ENCODE results near the gene SAV1.
"Not testable (repeated sequence)": the region's sequence is repeated elsewhere in the genome, so short reads cannot be mapped to it uniquely, and the experiment has no call there.

The SAV1 gene

DNA sequence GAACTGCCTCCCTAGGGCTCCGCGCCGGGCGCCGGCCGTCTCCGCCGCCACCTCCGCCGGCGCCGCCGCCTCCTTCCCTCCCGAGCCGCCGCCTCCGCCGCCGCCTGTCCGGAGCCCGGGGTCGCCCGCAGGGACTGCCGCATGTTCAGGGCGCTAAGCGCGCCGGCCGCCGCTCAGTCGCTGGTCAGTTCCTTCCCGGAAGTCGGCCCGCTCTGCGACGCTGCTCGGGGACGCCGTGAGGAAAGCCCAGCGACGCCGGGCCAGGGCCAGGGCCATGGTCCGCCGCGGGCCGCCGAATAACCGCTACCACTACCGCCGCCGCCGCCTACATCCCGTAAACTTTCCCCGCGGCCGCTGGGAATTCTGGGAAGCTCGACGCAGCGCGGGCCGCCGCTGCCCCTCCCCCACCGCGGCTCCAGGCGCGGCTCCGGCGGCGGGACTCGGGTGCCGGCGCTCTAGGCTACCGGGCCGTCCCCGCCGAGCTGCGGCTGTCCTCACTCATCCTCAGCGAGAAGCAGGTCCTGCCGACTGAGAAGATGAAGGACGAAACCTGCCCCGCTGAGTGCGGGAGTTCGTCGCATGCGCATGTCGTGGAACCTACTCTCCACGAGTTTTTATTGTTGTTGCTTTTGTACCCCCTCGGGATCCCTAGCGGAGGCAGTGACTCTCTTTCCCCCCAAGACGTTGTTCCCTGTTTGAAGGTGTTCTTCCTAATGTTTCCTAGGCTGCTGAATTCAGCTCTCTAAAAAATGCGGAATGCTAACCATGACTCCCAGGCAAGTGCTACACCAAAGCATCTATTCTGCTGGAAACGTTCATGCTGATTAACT lies at the start of gene SAV1:
SAV1 (minus strand) TSS at position 311 of the 830 bp plus-strand sequence. CDS start 339 bp downstream, outside the sequence.
- DNase-seq: peak; percentile 43

DNA sequence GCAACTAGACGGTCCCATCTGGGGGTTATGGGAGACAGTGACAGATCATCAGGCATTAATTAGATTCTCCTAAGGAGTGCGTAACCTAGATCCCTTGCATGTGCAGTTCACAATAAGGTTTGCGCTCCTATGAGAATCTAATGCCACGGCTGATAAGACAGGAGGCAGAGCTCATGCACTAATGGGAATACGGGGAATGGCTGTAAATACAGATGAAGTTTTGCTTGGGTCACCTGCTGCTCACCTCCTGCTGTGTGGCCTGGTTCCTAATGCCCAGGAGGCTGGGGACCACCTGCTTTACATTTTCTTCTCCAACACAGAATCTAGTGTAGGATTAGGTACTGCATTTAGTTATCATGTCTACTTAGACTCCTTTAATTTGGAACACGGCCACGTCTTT lies 49.7 kb upstream of the SAV1 start:
- DNase-seq: no peak

- DNase-seq: no peak
Observed at GRCh38 chr14:50714450-50715073, 46.5 kb upstream of the SAV1 start.

- no peak for DNase-seq
Observed at GRCh38 chr14:50711043-50711442, 42.9 kb upstream of the SAV1 start.

DNA sequence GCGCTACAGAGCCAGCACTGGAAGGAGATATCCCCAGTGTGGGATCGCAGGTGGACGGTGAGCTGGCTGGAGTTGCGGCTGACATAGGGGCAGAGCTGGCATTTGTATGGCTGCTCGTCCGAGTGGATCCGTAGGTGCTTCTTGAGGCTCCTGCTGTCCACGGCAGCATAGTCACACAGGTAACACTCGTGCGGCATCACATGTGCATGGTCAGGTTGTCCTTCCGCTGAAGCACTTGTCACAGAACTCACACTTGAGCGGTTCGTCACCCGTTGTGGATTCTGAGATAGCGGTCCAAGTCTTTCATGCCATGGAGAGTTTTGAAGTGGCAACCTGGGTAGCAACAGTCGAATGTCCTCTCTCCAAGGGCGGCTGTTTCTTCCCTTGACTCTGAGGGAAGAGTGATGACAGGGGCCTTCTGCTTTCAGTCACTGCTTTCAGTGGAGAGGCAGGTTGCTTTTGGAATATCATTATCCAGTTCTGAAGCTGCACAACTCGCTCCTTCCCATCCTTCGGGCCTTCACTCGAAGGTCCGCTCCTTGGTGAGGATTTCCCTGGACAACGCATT lies 37.0 kb upstream of the SAV1 start:
- DNase-seq: no peak

GRCh38 chr14:50704454-50705010 lies 36.4 kb upstream of the SAV1 start:
- no peak for DNase-seq

- DNase-seq: no peak
Observed at GRCh38 chr14:50697659-50698290, 29.7 kb upstream of the SAV1 start.

DNA sequence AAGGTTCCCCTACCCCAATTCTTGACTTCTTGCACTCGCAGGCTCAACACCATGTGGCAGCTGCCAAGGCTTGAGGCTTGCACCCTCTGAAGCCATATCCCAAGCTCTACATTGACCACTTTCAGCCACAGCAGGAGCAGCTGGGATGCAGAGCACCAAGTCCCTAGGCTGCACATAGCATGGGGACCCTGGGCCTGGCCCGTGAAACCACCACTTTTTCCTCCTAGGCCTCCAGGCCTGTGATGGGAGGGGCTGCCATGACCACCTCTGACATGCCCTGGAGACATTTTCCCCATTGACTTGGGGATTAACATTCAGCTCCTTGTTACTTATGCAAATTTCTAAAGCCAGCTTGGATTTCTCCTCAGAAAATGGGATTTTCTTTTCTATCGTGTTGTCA lies 26.2 kb upstream of the SAV1 start:
- DNase-seq: not testable (repeated sequence)

- DNase-seq: no peak
Observed at GRCh38 chr14:50688875-50689274, 20.8 kb upstream of the SAV1 start.

- no peak for DNase-seq
Observed at GRCh38 chr14:50679674-50680073, 11.6 kb upstream of the SAV1 start.

DNA sequence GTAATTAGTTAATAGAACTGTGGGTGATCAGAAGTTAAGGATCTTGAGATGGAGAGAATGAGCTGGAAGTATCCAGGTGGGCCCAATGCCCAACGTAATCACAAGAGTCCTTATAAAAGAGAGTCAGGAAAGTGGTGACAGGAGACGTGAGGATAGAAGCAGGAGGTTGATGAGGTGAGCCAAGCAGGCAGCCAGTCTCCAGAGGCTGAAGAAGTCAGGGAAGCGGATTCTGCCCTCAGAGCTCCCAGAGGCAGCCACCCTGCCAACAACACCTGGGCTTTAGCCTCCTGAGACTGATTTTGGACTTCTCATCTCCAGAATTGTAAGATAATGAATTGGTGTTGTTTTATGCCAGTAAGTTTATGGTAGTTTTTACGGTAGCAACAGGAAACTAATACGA lies 10.1 kb upstream of the SAV1 start:
- DNase-seq: no peak

DNA sequence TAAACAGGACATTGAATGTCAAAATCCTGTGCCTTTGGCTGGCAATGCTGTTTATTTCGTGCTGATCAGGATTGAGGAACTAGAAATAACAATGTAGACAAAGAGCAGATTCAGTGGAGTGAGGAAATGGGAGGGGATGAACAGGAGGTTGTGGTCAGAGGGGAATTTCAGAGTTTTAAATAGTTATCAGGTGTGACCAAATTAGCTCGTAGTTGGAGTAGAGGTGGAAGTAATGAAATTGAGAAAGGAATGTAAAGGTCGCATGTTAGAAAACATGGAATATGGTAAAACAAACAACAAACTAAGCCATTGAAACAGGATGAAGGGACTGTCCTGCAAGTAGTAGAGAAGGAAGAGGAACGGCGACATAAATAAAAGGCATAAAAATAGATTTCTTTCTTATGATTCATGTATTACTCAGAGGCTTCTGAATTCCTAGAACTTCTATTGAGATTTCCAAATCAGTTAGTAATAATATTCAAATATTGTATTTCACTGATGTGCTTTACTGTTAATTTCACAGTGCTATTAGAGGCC lies 9.5 kb upstream of the SAV1 start:
- DNase-seq: no peak

GRCh38 chr14:50676814-50677516 lies 8.9 kb upstream of the SAV1 start:
- no peak for DNase-seq

DNA sequence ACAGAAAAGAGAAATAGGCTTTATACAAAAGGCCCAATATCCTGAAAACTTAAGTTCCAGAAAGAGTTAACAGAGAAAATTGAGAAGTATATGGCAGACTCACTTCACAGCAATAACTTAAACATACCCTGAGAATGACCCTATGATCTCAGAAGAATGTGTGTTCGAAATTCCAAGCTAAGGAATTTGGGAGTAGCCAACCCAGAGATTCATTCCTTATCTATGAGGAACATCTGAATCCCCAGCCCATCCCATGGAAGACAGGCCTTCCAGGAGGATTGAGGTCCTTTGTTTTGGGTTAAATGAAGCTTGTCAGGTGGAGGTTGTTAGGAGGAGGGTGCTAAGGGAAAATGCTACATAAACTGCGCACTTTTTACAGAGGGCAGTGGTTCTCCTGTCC lies 7.5 kb upstream of the SAV1 start:
- DNase-seq: no peak

DNA sequence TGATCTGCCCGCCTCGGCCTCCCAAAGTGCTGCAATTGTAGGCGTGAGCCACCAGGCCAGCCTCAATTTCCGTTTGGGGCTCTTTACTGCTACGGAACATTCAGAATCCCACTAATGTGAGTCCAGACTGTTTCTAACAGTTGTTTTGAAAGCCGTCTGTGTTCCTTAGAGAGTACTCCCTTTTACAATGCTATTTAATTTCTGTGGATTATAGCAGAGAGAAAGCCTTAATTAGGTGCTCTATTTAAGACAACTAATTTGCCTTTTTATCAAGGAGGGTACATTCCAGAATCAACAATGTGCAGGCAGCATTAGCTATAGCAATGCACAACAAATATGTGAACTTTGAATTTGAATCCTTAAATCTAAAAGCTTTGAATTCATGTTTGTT lies 2.8 kb upstream of the SAV1 start:
- DNase-seq: no peak

GRCh38 chr14:50670196-50670865 lies 2.2 kb upstream of the SAV1 start:
- no peak for DNase-seq

DNA sequence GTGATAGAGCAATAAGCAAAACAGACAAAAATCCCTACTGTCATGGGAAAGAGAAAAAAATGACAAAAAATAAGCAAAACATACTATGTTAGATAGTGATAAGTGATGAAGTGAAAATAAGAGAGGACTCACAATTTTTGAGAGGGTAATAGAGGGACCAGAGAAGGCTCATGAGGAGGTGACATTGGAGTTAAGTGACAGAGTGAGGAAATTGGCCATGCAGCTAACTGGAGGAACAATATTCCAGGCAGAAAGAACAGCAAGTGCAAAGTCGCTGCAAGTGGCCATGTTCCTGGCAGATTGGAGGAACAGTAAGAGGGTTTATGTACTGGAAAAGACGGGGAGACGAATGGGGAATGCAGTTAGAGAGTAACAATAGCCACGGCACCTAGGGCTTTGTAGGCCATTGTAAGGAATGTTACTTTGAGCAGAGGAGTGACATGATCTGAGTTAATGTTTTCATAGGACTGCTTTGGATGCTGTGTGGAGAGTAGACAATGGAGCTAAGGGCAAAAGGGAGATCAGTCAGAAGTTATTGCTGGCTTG lies 1.4 kb upstream of the SAV1 start:
- DNase-seq: no peak

DNA sequence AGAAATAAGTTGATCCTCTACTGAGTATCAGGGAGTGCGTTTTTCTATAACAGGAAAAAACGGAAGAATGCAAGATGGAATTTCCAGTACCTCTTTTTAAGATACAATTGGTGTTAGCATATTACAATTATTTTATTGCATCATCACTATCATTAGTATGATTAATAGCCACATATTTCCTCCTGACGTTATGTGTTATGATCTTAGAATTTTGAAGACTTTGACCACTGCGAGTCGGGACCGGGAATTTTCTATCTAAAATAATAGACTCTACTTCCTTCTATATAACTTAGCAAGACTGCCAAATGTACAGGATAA lies 679 bp upstream of the SAV1 start:
- DNase-seq: no peak

GRCh38 chr14:50667684-50667995 lies 466 bp downstream of the SAV1 start:
- DNase-seq: peak; percentile 46

GRCh38 chr14:50666772-50667683 lies 1.1 kb downstream of the SAV1 start:
- DNase-seq: peak; percentile 23

- DNase-seq: not testable (repeated sequence)
Observed at GRCh38 chr14:50665300-50665699, 2.8 kb downstream of the SAV1 start.
